Hematopoietic multipotent progenitor cell treated with erythropoietin and hydrocortisone succinate and interleukin-3 and kit ligand, for 6 days (in vitro differentiated cells): Measurements from ENCODE around the gene ALDOB.

Experiments used
- DNase-seq: peaks from one replicate; pipeline ENCODE4 v3.0.0-alpha.2; 2015

The ALDOB gene

GRCh38 chr9:101435601-101436079 is at the start of gene ALDOB:
ALDOB (minus strand) TSS chr9:101435774; CDS start chr9:101430887, 4,887 bp downstream.
- DNase-seq = no peak

DNA sequence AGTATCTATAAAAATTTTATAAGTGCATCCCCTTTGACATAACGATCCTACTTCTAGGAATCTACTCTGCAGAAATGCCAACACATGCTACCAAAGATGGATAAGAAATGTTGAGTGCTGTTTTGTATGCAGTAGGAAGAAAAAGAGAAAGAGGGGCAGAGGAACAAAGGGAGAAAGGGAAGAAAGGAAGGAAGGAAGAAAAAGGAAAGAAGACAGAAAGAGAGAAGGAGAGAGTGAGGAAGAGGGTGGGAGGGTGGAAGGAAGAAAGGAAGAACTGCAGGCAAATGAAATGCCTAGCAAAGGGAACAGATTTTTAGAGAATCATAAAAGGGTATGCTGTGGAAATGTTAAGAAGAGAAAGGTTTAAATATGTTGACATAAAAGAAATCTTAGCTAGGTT is 48.5 kb upstream of the ALDOB start:
- DNase-seq = no peak

DNA sequence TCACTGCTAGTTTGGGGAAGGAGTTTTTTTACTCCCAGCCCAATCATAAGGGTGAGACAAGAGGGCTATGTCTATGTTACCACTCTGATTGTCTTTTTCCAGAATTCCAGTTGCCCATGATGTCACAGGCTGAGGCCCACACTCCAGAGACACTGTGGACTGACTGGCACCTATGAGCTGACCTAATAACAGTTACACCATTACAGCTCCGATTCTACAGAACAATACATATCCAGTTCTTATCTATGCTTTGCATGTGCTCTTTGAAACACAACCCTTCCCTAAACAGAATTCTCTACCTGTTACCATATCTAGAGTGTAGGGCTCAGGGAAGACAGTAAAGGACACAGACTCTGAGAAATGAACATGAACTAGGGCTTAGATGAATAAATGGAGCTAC is 45.7 kb upstream of the ALDOB start:
- peak; percentile 65 for DNase-seq

- DNase-seq = no peak
Measured at GRCh38 chr9:101480386-101480785, 44.8 kb upstream of the ALDOB start.

DNA sequence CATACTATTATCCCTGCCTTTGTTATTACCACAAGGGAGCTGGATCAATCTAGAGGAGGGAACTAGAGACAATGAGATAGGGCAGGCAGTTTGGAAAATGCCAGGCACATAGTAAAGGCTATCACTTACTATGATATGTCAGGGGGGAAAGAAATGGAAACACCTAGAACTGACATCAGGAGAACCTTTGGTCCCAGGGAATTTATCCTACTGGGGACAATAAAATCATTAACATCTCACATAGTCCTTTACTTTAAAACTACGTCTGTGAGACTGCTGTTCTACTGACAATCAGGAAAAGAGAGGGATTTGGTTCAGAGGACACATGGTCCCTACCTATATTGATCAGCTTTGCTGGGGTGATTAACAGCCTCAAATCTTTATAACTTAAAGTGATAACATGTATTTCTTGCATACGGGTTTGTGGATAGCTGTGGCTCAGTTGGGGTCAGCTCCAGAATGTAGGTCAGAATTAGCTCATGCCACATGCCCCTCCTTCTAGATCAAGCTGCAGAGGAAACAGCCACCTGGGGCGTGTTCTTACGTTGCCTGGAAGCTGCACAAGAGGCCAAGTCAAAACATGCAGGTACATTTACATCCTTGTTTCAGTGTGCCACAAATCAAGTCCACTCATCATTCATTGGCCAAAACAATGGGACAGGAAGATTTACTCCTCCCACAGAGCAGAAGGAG is 43.9 kb upstream of the ALDOB start:
- no peak for DNase-seq

- no peak for DNase-seq
Measured at GRCh38 chr9:101478906-101479305, 43.3 kb upstream of the ALDOB start.

GRCh38 chr9:101478444-101478843 is 42.9 kb upstream of the ALDOB start:
- no peak for DNase-seq

- DNase-seq = no peak
Measured at GRCh38 chr9:101477736-101478135, 42.2 kb upstream of the ALDOB start.

- DNase-seq = no peak
Measured at GRCh38 chr9:101477214-101477613, 41.6 kb upstream of the ALDOB start.

DNA sequence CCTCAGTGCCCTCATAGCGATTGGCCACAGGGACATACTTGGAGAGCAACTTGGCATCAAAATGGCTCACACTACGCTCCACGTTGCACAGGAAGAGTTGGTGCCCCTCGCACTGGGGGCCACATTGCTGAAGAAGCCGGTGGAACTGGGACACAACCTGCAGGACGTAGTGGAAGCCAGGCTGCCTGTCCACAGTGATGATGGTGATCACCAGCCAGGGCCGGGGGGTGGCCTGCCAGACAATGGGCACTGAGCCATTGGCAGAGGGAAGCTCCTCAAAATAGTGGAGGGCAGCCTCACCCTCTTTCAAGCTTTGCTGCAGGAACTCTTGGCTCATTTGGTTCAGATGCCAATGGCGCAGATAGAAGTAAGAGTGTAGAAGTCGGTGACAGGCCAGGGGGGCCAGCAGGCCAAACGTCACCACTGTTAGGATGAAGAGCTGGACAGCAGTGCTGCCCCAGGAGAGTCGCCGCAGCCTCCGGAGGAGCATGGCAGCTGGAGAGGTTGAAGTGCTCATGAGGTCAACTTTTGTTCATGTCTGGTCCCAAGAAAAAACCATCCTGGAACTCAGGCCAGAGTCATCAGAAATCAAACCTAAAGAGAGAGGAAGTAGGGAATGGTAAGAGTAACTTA is 41.1 kb upstream of the ALDOB start:
- DNase-seq = no peak

DNA sequence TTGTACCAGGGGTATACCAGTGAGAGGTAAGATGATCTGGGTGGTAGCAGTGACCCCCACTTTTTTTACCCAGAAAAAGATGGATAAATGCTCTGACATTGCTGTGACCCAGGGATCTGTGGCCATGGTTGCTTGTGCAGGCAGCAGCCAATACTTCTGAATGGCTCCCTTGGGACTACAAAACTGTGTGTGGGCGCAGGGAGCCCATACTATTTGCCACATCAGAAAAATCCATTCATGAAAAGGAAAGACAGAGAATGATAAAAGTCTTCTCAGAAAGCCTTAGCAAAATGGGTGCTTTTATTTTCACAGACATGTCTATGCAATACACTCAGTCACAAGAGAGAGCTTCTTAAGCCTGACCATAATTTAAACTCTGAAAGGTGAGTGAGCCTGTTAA is 37.3 kb upstream of the ALDOB start:
- no peak for DNase-seq

DNA sequence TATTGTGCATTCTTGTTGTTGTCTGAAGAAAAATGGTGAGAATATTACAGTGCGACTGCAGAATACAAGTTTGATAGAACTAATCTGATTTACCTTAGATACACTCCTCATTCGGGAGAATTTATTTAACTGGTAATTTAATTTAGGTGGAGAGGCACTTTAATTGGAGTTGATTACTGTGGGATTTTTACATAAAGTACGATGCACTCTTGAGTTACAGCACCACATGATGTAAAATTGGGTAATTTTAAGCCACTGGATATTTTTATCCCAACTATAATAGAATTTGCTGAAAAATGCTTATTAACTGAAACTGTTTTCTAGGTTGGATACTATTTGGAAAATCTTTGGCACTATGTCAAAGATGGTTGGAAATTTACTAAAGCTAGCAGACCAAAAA is 35.4 kb upstream of the ALDOB start:
- no peak for DNase-seq

DNA sequence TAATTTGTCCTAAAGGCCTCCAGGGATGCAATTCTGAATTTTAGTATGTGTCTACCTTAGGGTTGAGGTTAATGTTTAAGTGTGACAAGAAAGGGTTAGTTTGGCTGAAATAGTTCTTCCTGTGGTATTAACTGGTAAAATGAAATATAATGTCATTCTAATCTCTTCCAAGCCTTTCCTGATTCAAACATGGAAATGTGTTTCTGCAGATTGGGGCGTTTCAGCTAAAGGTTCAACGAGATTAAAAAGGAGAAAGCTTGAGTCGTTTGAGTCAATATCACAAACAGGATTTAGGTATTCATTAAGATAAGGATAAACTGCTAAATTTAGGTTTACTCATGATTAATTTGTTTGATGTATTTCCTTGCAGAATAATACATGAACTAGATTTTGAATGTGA is 34.4 kb upstream of the ALDOB start:
- DNase-seq = peak; percentile 25

DNA sequence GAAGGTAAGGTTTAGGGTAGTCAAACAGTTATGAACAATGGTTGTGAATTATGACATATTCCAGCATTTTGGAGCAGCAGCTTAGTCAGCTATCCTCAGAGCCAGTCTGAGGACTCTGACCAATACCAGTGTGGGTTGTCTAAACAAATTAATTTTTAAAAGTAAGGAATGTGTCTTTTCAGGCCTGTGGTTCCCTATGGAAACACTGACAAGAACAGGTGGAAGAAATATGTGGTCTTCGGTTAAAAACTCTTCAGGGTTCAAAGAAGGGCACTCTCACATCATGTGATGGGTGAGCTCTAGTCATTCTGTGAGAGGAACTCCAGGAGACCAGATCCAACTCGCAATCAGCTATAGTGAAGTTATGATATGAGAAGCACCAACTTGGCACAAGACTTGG is 33.5 kb upstream of the ALDOB start:
- DNase-seq = no peak

GRCh38 chr9:101468116-101468515 is 32.5 kb upstream of the ALDOB start:
- no peak for DNase-seq

DNA sequence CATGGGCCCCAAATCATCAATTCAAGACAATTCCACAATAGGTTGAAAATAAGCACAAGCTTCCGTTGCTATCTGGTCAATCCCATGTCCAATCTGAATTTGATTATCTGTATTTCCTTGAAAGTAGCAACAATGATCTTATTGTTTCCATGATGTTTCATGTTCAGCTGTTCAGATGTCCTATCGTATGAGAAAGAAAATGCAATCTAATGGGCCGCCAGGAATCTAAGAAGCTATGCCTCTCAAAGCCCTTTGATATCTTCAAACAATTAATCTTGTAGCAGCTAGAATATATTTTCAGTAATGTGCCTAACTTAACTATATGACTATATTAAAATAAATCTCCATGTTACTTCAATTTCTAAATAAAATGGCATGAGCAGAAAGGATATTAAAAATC is 32.1 kb upstream of the ALDOB start:
- no peak for DNase-seq

DNA sequence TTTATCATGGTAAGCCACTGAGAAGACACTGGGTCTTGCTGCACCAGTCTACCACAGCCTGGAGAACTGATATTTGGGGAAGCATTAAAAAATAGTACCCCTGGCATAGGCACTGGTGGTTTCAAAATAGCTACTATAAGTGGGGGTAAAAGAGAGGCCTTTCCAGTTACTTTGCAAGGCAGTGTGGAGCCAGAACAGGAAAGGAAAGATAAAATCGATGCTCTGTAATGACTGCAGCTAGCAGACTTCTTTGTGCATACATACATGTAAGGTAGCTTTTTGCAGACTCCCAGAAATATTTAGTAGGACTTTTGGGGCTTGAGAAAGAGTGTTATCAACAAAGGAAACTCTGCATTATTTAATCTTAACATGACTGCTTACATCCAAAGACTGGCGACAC is 31.3 kb upstream of the ALDOB start:
- DNase-seq = no peak

DNA sequence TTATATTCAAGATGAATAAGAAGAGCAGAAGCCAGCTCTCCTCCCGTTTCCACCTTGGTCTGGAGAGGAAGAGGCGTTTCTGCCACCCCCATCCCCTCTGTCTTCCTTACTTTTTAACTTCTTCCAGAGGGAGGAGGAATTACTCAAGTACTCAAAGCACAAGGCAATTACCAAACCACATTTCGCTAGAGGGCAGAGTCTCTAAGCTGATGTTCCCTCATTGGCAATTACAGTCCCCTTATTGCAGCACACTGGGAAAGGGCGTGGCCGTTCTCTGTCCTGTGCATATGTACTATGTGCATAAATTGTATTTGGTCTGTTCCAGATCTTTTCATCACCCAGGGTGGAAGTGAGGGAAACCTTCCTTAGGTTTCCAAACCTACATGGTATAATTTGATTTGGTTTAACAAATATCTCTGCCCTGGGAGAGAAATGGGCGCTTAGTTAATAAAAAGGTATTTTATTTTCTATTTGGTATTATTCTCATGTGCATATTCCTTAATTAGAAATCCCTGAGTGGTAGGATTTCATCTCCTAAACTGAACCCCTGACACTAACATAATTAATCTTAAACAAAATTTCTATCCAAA is 29.8 kb upstream of the ALDOB start:
- DNase-seq = peak; percentile 91

- DNase-seq = no peak
Measured at GRCh38 chr9:101463397-101463796, 27.8 kb upstream of the ALDOB start.

DNA sequence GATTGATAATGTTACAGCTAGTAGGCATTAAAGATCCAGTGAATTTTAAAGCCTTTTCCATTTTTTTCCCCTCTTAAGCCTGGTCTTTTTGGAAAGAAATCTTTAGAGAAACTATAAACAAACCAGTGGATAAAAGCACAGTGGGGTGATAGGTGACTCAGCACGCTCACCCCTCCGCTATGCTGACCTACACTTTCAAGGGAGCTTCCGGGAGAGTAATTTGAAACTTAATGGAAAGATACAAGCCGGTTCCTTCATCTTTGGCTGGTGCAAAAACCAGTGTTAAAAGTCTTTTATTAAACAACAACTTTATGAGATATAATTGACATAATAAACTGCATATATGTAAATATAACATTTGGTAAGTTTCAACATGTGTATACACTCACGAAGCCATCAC is 27.0 kb upstream of the ALDOB start:
- no peak for DNase-seq

DNA sequence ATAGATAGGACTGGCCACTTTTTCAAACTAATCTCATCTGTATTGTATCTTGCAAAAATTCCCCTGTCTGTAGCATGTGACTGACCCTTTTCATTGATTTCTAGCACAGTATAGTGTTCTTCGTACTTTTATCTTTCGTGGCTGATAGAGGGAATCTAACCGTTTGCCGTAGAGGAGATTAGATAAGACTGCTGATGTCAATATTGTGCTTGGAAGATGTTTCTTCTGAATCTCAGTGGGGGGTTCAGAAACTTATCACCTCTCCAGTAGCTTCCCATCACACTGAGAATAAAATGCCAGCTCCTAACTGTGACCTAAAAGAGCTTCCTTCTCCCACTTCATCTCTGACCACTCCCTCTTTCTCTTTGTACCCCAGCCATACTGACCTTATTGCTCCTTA is 25.4 kb upstream of the ALDOB start:
- DNase-seq = no peak

GRCh38 chr9:101458963-101459631 is 23.5 kb upstream of the ALDOB start:
- DNase-seq = peak; percentile 90

- no peak for DNase-seq
Measured at GRCh38 chr9:101457003-101457402, 21.4 kb upstream of the ALDOB start.
